ENCODE measurements around the gene MS4A6A. TPM values are rescaled to one million over a fixed set of nuclear protein-coding genes. Genes with fewer than 3 reads are reported as not detected.

The MS4A6A gene
- total and polyA plus RNA-seq, 2 donors (not counting 3 experiments of a cell fraction or from before 2014, with no cell fraction given): 2.7 to 5.0 TPM

DNA sequence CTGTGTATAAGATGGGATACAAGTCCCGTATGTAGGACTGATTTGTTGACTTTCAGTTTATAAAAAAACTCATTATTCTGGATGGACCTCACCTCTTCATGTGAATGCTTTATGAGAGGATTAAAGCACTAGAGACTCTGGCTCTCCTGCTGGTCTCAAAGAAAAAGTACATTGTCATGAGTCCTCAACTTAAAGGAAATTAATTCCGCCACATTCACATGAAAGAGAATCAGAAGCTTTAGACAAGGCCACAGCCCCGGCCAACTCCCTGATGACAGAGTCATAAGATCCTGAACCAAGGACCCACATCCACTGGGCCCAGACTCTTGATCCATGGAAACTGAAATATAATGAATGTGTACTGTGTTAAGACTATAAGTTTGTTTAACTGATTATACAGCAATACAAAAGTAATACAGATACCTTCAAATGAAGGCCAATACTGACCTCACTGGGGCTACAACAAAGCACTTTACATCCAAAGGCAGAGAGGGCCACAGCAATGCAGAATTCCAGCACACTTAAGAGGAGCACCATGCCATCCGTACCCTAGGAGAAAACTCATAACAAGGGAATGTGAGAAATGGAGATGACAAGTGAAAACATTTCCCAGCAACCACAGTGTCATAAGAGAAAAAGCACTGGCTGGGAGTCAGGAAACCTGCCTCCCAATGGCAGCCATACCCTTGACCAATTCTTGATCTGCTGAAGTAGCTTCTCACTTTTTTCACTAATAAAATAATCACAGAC, 25.4 kb upstream of the MS4A6A start:
- no peak for DNase-seq (ENCODE audit: low read depth, low spot score)
- Histone ChIP-seq H3K9me1 (replicated peaks; ENCODE audit: control insufficient read depth, extremely low read depth, insufficient read depth, low read length) (no peaks in the 10 kb centered on the region), H3K4me1 (ENCODE audit: control insufficient read depth, extremely low read depth, insufficient read depth, low read length) (peaks cover 24% of the 10 kb centered on the region), H3K36me3 (ENCODE audit: control insufficient read depth in 2 of 2, extremely low read depth in 1 of 2, insufficient read depth in 2 of 2, low read length in 2 of 2) (no peaks in the 10 kb centered on the region), H3K79me2 (ENCODE audit: control insufficient read depth, insufficient read depth, low read length) (no peaks in the 10 kb centered on the region), H2AFZ (ENCODE audit: low read depth, low read length) (no peak overlapping the region), H3K27ac (ENCODE audit: insufficient read depth, low read depth, low read length) (no peak overlapping the region), H3K9me3 (replicated peaks; ENCODE audit: control insufficient read depth, insufficient read depth, low read length) (no peaks in the 10 kb centered on the region), H4K20me1 (replicated peaks; ENCODE audit: control insufficient read depth, extremely low read depth, insufficient read depth, low read length) (no peaks in the 10 kb centered on the region), H3K27me3 (ENCODE audit: control insufficient read depth in 2 of 2, insufficient read depth in 2 of 2, low read length in 2 of 2) (no peaks in the 10 kb centered on the region), H3K4me3 (replicated peaks in 1 of 3; ENCODE audit: insufficient read depth in 1 of 3, low read depth in 1 of 3, low read length in 3 of 3) (no peak overlapping the region), H3K9ac (replicated peaks; ENCODE audit: extremely low read depth, insufficient read depth, low read length) (no peak overlapping the region), H3K4me2 (ENCODE audit: insufficient read depth, low read length) (no peak overlapping the region)
- intact Hi-C loops (cut with micrococcal nuclease): no loop called here
- FAIRE-seq: no peak
- POLR2A ChIA-PET: no interaction called here
- CTCF ChIA-PET: interaction anchor here (0.7 kb wide), 1 partner anchor 43 kb away, joined by 3 read pairs; no protein-coding TSS in a partner anchor
- dilution Hi-C loops (cut with MboI; ENCODE audit: extremely low pct_ligation_motif_present, low sequenced_read_pairs): no loop called here
- BruUV-seq (replicated peaks): no TSS peak
- TF ChIP-seq POLR2AphosphoS5 (IDR thresholded peaks at IDR 0.05; ENCODE audit: insufficient read depth, low read depth, low read length): no peak
- no peak for TF ChIP-seq JUN (IDR thresholded peaks at IDR 0.05; ENCODE audit: borderline replicate concordance, insufficient read depth, insufficient read length, low read depth)
- TF ChIP-seq, protein P1, sequence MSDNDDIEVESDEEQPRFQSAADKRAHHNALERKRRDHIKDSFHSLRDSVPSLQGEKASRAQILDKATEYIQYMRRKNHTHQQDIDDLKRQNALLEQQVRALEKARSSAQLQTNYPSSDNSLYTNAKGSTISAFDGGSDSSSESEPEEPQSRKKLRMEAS (IDR thresholded peaks at IDR 0.05; ENCODE audit: insufficient read depth, insufficient read length): no peak
- TF ChIP-seq FOS (IDR thresholded peaks at IDR 0.05; ENCODE audit: borderline replicate concordance, insufficient read depth, low read length): no peak
- TF ChIP-seq EZH2 (IDR thresholded peaks at IDR 0.05; ENCODE audit: borderline replicate concordance, low read depth, low read length, severe bottlenecking): no peak
- no peak for TF ChIP-seq POLR2A (IDR thresholded peaks at IDR 0.05; ENCODE audit: low read depth, low read length)
- no peak for TF ChIP-seq GATA2 (IDR thresholded peaks at IDR 0.05; ENCODE audit: insufficient read depth, insufficient read length, low read depth, low read length)
- TF ChIP-seq, protein P2, sequence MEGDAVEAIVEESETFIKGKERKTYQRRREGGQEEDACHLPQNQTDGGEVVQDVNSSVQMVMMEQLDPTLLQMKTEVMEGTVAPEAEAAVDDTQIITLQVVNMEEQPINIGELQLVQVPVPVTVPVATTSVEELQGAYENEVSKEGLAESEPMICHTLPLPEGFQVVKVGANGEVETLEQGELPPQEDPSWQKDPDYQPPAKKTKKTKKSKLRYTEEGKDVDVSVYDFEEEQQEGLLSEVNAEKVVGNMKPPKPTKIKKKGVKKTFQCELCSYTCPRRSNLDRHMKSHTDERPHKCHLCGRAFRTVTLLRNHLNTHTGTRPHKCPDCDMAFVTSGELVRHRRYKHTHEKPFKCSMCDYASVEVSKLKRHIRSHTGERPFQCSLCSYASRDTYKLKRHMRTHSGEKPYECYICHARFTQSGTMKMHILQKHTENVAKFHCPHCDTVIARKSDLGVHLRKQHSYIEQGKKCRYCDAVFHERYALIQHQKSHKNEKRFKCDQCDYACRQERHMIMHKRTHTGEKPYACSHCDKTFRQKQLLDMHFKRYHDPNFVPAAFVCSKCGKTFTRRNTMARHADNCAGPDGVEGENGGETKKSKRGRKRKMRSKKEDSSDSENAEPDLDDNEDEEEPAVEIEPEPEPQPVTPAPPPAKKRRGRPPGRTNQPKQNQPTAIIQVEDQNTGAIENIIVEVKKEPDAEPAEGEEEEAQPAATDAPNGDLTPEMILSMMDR (IDR thresholded peaks at IDR 0.05; ENCODE audit: extremely low read depth in 1 of 2, insufficient read depth in 1 of 2, low read depth in 1 of 2, low read length in 2 of 2): no peak
- TF ChIP-seq MYC (IDR thresholded peaks at IDR 0.05; ENCODE audit: low read depth, low read length): no peak

Measured in endothelial cell of umbilical vein (primary cell).